K562 (cell line): ENCODE data around the gene ZNF296. TPM values are rescaled to one million over a fixed set of nuclear protein-coding genes. Genes with fewer than 3 reads are reported as not detected.
A peak's percentile ranks its signal among the peaks of the same experiment; 100 is the strongest.

Experiments used
- AFF1 ChIP-seq, 2 experiments: fragments of 450-650 bp; IDR thresholded peaks; 2 replicates each; pipeline ENCODE4 v1.6.1; 2018; ENCODE audit warnings: mild to moderate bottlenecking in 2 of 2, low read depth in 1 of 2; ENCODE audit not compliant: partially characterized antibody in 2 of 2
- BRCA1 ChIP-seq, 2 experiments: fragments of 450-650 bp in 1 of 2; sonication (generic) in 1 of 2; formaldehyde crosslinking in 1 of 2; IDR thresholded peaks; 2 replicates each; pipeline versions ENCODE4 v1.5.0 to v1.6.1; 2017 to 2020; ENCODE audit warnings: mild to moderate bottlenecking in 1 of 2, missing genetic modification reagents in 1 of 2
- C11orf30 ChIP-seq: fragments of 450-650 bp; IDR thresholded peaks from 2 replicates; pipeline ENCODE4 v1.6.1; 2016; ENCODE audit warnings: low read depth, mild to moderate bottlenecking
- CREB5 ChIP-seq: fragments of 250-450 bp; sonication (Bioruptor Pico); IDR thresholded peaks from 2 replicates; pipeline ENCODE4 v1.5.0; 2020; ENCODE audit warnings: mild to moderate bottlenecking
- HMGN3 ChIP-seq: IDR thresholded peaks from 2 replicates; pipeline ENCODE4 v1.6.1; 2011; ENCODE audit warnings: borderline replicate concordance, low read depth, mild to moderate bottlenecking, mixed read lengths, low read length; ENCODE audit not compliant: insufficient read length; ENCODE audit errors: extremely low read depth
- MLX ChIP-seq, 2 experiments: fragments of 450-650 bp in 1 of 2; sonication (generic) in 1 of 2; formaldehyde crosslinking; conservative IDR thresholded peaks; 2 replicates each; pipeline versions ENCODE4 v1.4.0 to v1.8.1; 2020 to 2022; ENCODE audit warnings: mild to moderate bottlenecking in 1 of 2, missing genetic modification reagents in 1 of 2
- MTA1 ChIP-seq: fragments of 450-650 bp; IDR thresholded peaks from 2 replicates; pipeline ENCODE4 v1.6.1; 2017; ENCODE audit warnings: borderline replicate concordance
- NR2C2 ChIP-seq, 2 experiments: fragments of 200-800 bp in 1 of 2; sonication (Bioruptor generic) in 1 of 2; sonication (generic) in 1 of 2; formaldehyde crosslinking in 1 of 2; IDR thresholded peaks; 2 replicates each; pipeline versions ENCODE4 v1.6.1 to v1.8.0; 2016 to 2022; ENCODE audit warnings: mild to moderate bottlenecking in 1 of 2, missing compliant biosample characterization in 1 of 2, missing genetic modification characterization in 1 of 2, missing genetic modification reagents in 1 of 2
- NUFIP1 ChIP-seq: fragments of 450-650 bp; IDR thresholded peaks from 2 replicates; pipeline ENCODE4 v1.6.1; 2018; ENCODE audit not compliant: partially characterized antibody
- UBTF ChIP-seq, 2 experiments: IDR thresholded peaks; 2 replicates each; pipeline ENCODE4 v1.6.1; 2012; ENCODE audit warnings: improper control_type of control experiment in 2 of 2, low read depth in 2 of 2, low read length in 2 of 2, borderline replicate concordance in 1 of 2
- XRCC4 ChIP-seq: IDR thresholded peaks from one replicate; pipeline ENCODE4 v1.6.1; 2011; ENCODE audit not compliant: insufficient read depth, insufficient read length; ENCODE audit errors: extremely low read depth
- ZFX ChIP-seq: sonication (generic); formaldehyde crosslinking; IDR thresholded peaks from 2 replicates; pipeline ENCODE4 v1.8.0; 2022; ENCODE audit warnings: mild to moderate bottlenecking, missing genetic modification reagents, moderate library complexity
- ZNF124 ChIP-seq: sonication (generic); formaldehyde crosslinking; IDR thresholded peaks from 2 replicates; pipeline ENCODE4 v1.8.1; 2022; ENCODE audit warnings: missing genetic modification reagents
- ZNF274 ChIP-seq: IDR thresholded peaks from 2 replicates; pipeline ENCODE4 v1.6.1; 2011; ENCODE audit warnings: low read depth, mild to moderate bottlenecking, low read length, moderate library complexity, borderline replicate concordance
- ZNF347 ChIP-seq: fragments of 450-650 bp; formaldehyde crosslinking; IDR thresholded peaks from 2 replicates; pipeline ENCODE4 v1.4.0; 2020; ENCODE audit warnings: low read depth, mild to moderate bottlenecking, moderate library complexity
- ZNF583 ChIP-seq: fragments of 250-450 bp; sonication (Bioruptor Pico); IDR thresholded peaks from 2 replicates; pipeline ENCODE4 v1.4.0; 2020
- ZNF77 ChIP-seq: fragments of 250-450 bp; sonication (Bioruptor Pico); IDR thresholded peaks from 2 replicates; pipeline ENCODE4 v1.5.0; 2020
- polyA plus RNA-seq, 8 experiments: library from polyadenylated mRNA; depleted of rRNA in 4 of 8; stranded (reverse) in 5 of 8; unstranded in 3 of 8; fragments of >200 nt; fragmentation: Nextera tagmentation in 2 of 8; fragmentation: Illumina TruSeq in 1 of 8; extraction: Ambion mirVana in 2 of 8; extraction: Trizol in 1 of 8; gene quantifications; 2 replicates each; pipeline versions ENCODE4 v1.2.1 to v1.2.3, GENCODE V29; 2011 to 2014; ENCODE audit warnings: inconsistent platforms in 1 of 8, missing spikeins in 1 of 8
- total RNA-seq, 7 experiments: library from RNA; depleted of rRNA in 6 of 7; stranded (reverse); fragments of >200 nt in 6 of 7; fragmentation: Illumina TruSeq in 2 of 7; extraction: Trizol in 2 of 7; gene quantifications; 2 replicates each; pipeline versions ENCODE4 v1.2.1 to v1.2.3, GENCODE V29; 2011 to 2021; ENCODE audit warnings: low replicate concordance in 1 of 7

ZNF296 gene
- total and polyA plus RNA-seq, 9 of the 15 experiments (the other 6 are each of a cell fraction or from before 2014, with no cell fraction given), result 0.03 to 8.8 (median 0.47) TPM; not detected in 1

GRCh38 chr19:45079063-45079910, 3.0 kb upstream of the ZNF296 start, which contains the start of gene GEMIN7 (continued):
- TF ChIP-seq AFF1 (IDR thresholded peaks at IDR 0.05; ENCODE audit: low read depth in 1 of 2, partially characterized antibody in 2 of 2) (no peak), BRCA1 (IDR thresholded peaks at IDR 0.05) (no peak), BRCA1 (CRISPR knock-in tag; IDR thresholded peaks at IDR 0.05) (peak; percentile 79; the same call in 1 of the 2 replicates), ZNF274 (no peak), ZNF124 (0 out of 2 replicates have a peak, but pooled peaks have one; percentile 21), HMGN3 (peak; percentile 90), CREB5 (CRISPR knock-in tag) (no peak), MTA1 (no peak), XRCC4 (no peak), UBTF (IDR thresholded peaks at IDR 0.05; ENCODE audit: borderline replicate concordance in 1 of 2, low read depth in 2 of 2, low read length in 2 of 2) (peak; percentile 44 to 85; a peak in 3 of 4 replicates), ZNF347 (CRISPR knock-in tag) (no peak), ZNF77 (CRISPR knock-in tag) (no peak), ZFX (CRISPR knock-in tag) (peak; percentile 89), MLX (CRISPR knock-in tag; conservative IDR thresholded peaks at IDR 0.05) (no peak), NUFIP1 (no peak), NR2C2 (CRISPR knock-in tag; IDR thresholded peaks at IDR 0.05) (peak; percentile 80; the same call in 1 of the 2 replicates), NR2C2 (tag; IDR thresholded peaks at IDR 0.05) (peak; percentile 56), ZNF583 (CRISPR knock-in tag) (no peak; the same call in 1 of the 2 replicates), C11orf30 (peak; percentile 94)
